GM10248 (cell line): ENCODE results near the gene ELK3.

ENCODE experiments used
- CTCF ChIA-PET: fragments of 300-600 bp; sonication (Branson Sonifier 250); formaldehyde crosslinking; extraction: SDS; loops from one replicate; lab custom pipeline; 2021; ENCODE audit warnings: antibody characterized with exemption; lab: Yijun Ruan, JAX
- POLR2A ChIA-PET: fragments of 350-650 bp; sonication (Branson Sonifier 250); formaldehyde crosslinking; extraction: SDS; loops from one replicate; lab custom pipeline; 2020; ENCODE audit warnings: antibody characterized with exemption; lab: Yijun Ruan, JAX
- DNase-seq: peaks from one replicate; pipeline ENCODE4 v3.0.0; 2012; ENCODE audit errors: extremely low spot score
- TF ChIP-seq, protein P1 (sequence below): IDR thresholded peaks from 2 replicates; pipeline ENCODE4 v1.5.1; 2012; ENCODE audit warnings: mild to moderate bottlenecking, low read depth; ENCODE audit errors: extremely low read depth, missing control alignments, control extremely low read depth

The ELK3 gene

DNA sequence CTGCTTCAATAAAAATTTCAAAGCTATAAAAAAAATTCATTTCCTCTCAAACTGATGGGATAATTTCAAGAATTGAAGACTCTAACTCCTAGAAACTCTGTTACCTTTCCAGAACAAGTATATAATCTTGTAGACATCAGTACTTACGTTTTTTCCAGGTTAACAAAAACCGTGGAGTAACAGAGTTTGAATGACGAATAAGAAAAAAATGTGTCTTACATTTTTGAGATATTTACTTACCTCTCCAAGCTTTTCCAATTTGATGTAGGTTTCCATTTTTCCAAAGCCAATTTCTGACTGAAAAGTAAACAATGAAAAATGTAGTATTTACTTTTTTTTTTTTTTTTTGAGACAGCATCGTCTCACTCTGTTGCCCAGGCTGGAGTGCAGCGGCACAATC lies 105.9 kb downstream of the ELK3 start:
- ChIA-PET POLR2A (no interaction called here), CTCF (interaction anchor here (1.7 to 1.9 kb wide), 2 partner anchors 11 to 101 kb away, joined by 6 to 8 read pairs; partner anchors contain the start of gene CDK17)
- TF ChIP-seq, protein P1, sequence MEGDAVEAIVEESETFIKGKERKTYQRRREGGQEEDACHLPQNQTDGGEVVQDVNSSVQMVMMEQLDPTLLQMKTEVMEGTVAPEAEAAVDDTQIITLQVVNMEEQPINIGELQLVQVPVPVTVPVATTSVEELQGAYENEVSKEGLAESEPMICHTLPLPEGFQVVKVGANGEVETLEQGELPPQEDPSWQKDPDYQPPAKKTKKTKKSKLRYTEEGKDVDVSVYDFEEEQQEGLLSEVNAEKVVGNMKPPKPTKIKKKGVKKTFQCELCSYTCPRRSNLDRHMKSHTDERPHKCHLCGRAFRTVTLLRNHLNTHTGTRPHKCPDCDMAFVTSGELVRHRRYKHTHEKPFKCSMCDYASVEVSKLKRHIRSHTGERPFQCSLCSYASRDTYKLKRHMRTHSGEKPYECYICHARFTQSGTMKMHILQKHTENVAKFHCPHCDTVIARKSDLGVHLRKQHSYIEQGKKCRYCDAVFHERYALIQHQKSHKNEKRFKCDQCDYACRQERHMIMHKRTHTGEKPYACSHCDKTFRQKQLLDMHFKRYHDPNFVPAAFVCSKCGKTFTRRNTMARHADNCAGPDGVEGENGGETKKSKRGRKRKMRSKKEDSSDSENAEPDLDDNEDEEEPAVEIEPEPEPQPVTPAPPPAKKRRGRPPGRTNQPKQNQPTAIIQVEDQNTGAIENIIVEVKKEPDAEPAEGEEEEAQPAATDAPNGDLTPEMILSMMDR: no peak
- DNase-seq: no peak

DNA sequence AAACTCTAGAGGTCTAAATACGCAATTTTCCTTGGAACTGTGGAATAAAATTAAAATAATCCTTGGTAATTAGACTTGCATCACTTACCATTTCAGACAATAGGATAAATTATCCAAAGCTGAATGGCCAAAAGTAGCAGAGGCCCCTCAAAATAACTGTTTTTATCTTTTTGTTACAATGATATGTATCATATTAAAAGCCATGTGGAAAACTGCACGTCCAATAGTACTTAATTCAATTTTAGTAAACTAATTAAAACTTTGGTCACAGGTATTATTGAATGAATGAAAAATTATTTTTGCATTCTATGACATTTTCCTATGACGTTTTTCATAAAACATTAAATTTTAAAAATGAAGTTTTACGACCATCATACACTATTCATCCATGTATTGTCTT lies 107.6 kb downstream of the ELK3 start:
- CTCF ChIA-PET: no interaction called here

DNA sequence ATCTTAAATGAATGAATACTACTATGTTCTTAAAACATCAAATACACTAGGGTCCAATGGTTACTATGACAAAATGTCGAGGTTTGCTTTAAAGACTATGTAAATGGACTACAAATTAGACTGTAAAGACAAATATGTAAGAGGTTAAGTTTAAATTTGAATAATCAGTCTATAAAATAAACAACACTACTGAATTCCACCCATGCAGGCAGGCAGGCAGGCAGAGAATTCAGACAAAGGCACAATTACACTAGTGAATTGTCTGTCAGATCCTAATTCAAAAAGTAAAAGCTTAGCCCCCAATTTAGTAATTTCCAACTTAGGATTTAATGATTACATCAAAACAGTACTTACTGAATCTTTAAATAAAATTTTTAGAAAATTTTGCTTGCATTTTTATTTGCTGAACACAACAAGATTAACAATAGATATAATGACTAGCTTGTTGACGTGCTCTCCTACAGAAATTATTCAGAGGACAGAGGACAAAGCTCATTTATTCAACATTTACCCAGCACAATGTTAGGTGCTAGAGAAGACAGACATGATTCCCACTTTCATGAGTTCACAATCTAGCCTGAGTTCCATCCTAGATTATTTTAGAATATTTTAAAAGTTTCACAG lies 108.6 kb downstream of the ELK3 start:
- ChIA-PET CTCF (interaction anchor here (0.7 to 1.1 kb wide), 4 partner anchors 11 to 214 kb away, joined by 3 to 4 read pairs (median 3); no protein-coding TSS in a partner anchor), POLR2A (no interaction called here)
- DNase-seq: no peak
- TF ChIP-seq, protein P1: no peak

More for the DNA sequence above, 107.6 kb downstream of the ELK3 start:
- POLR2A ChIA-PET: no interaction called here
- TF ChIP-seq, protein P1: no peak
- DNase-seq: no peak

DNA sequence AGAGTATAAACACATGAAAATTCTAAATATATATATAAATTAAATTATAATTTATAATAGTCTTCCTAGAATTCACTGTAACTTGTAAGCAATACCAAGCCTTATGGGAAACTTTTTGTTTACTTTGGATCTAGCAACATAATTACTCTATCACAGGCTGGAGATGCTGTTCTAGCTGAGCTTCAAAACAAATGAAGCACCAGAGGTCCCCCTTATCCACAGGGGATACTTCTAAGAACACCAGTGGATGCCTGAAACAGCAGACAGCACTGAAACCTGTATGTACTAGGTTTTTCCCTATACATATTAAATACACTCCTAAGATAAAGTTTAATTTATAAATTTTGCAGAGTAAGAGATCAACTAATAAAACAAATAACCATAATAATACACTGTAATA lies 109.5 kb downstream of the ELK3 start:
- POLR2A ChIA-PET: no interaction called here
- DNase-seq: no peak
- CTCF ChIA-PET: interaction anchor here (0.8 kb wide), 1 partner anchor 10 kb away, joined by 3 read pairs; no protein-coding TSS in a partner anchor
- TF ChIP-seq, protein P1: no peak

DNA sequence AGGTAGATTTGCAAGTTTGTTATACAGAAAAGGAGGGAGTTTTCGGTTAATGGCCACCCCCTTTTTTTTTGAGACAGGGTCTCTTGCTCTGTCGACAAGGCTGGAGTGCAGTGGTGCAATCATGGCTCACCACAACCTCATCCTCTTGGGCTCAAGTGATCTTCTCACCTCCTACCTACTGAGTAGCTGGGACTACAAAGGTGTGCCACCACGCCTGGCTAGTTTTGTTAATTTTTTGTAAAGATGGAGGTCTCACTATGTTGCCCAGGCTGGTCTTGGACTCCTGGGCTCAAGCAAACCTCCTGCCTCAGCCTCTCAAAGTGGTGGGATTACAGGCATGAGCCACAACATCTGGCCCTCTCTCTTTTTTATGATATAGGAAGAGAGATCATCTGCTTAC lies 111.5 kb downstream of the ELK3 start:
- POLR2A ChIA-PET: no interaction called here
- TF ChIP-seq, protein P1: no peak

DNA sequence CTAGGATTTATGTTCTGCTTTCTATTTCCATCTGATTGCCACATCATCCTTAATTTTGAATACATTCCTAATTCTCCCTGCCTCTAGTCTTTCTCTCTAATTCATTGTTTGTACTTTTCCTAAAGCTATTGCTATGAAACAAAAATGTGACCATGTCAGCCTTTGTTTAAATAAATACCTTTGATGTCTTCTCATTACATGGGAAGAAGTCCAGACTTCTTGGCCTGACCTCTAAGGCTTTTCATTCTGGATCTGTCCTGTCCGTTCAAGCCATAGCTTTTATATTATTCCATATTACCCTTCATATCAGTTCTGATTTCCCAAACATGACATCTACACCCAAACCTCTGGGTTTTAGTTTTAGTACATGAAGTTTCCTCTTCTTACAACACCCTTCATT lies 114.7 kb downstream of the ELK3 start:
- TF ChIP-seq, protein P1: no peak
- ChIA-PET CTCF (interaction anchor here (1.1 kb wide), 1 partner anchor 29 kb away, joined by 3 read pairs; no protein-coding TSS in a partner anchor), POLR2A (no interaction called here)
- no peak for DNase-seq

More for the DNA sequence above, 111.5 kb downstream of the ELK3 start:
- CTCF ChIA-PET: no interaction called here
- no peak for DNase-seq

DNA sequence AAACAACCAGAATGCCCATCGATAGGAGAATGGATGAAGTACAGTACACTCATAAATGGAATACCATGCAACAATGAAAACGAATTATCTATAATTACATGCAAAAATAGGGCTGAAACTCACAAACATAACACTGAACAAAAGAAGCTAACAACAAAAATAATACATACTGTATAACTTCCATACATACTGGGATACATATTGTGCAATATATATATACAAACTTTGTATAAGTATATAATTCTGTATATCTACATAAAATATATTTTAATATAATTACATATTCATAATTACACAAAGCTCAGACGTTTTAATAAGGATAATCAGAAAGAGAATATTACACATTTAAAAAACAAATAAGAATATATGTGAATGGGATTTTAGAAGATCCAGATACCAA lies 115.9 kb downstream of the ELK3 start:
- CTCF ChIA-PET: interaction anchor here (1.3 kb wide), 1 partner anchor 89 kb away, joined by 3 read pairs; no protein-coding TSS in a partner anchor
- TF ChIP-seq, protein P1: no peak
- POLR2A ChIA-PET: no interaction called here
- no peak for DNase-seq
